ENCODE measurements around the gene NPDC1. TPM values are rescaled to one million over a fixed set of nuclear protein-coding genes. Genes with fewer than 3 reads are reported as not detected.
"Not testable (repeated sequence)": the region's sequence is repeated elsewhere in the genome, so short reads cannot be mapped to it uniquely, and the experiment has no call there.

NPDC1 gene
- total and polyA plus RNA-seq, 2 donors (not counting 1 experiment from before 2014, with no cell fraction given) = 9.0 to 15.7 TPM

- H3K79me2 ChIP-seq (ENCODE audit: control insufficient read depth, insufficient read depth, low read length) = no peaks in the 10 kb centered on the region
- no peak for TF ChIP-seq EZH2 (IDR thresholded peaks at IDR 0.05; ENCODE audit: low read length, missing control alignments)
- no peak for TF ChIP-seq CTCF (conservative IDR thresholded peaks at IDR 0.05 in 1 of 2, IDR thresholded peaks at IDR 0.05 in 1 of 2; ENCODE audit: low read depth in 1 of 2, low read length in 2 of 2)
- no peak overlapping the region for H3K27ac ChIP-seq (ENCODE audit: insufficient read depth, low read length)
- no peaks in the 10 kb centered on the region for H3K9me3 ChIP-seq (ENCODE audit: control insufficient read depth, insufficient read depth, low read depth, low read length)
- H3K4me2 ChIP-seq (ENCODE audit: extremely low read depth, insufficient read depth, low read length) = no peak overlapping the region
- peak in 1 of 2 donors; percentile 57 for DNase-seq (ENCODE audit: low read depth in 2 of 2)
- no peak overlapping the region for H3K4me3 ChIP-seq (replicated peaks in 1 of 4; ENCODE audit: control extremely low read depth in 1 of 4, insufficient read depth in 1 of 4, low read depth in 3 of 4, low read length in 4 of 4)
- H2AFZ ChIP-seq (ENCODE audit: low read length) = no peak overlapping the region
- peaks cover 5% of the 10 kb centered on the region for H3K36me3 ChIP-seq (ENCODE audit: control insufficient read depth, insufficient read depth, low read length)
- H3K4me1 ChIP-seq (ENCODE audit: control insufficient read depth, extremely low read depth, insufficient read depth, low read length) = peaks cover 8% of the 10 kb centered on the region
- no peaks in the 10 kb centered on the region for H4K20me1 ChIP-seq (ENCODE audit: control insufficient read depth, extremely low read depth, insufficient read depth, low read length)
- no peaks in the 10 kb centered on the region for H3K27me3 ChIP-seq (ENCODE audit: control insufficient read depth, insufficient read depth, low read length)
- no peak overlapping the region for H3K9ac ChIP-seq (ENCODE audit: insufficient read depth, low read length)
These were observed 38.7 kb downstream of the NPDC1 start for GRCh38 chr9:137007108-137007815.

- peaks cover 4% of the 10 kb centered on the region for H3K36me3 ChIP-seq (ENCODE audit: control insufficient read depth, insufficient read depth, low read length)
- H3K27me3 ChIP-seq (ENCODE audit: control insufficient read depth, insufficient read depth, low read length) = no peaks in the 10 kb centered on the region
- H3K4me2 ChIP-seq (ENCODE audit: extremely low read depth, insufficient read depth, low read length) = no peak overlapping the region
- no peaks in the 10 kb centered on the region for H3K9me3 ChIP-seq (ENCODE audit: control insufficient read depth, insufficient read depth, low read depth, low read length)
- H4K20me1 ChIP-seq (ENCODE audit: control insufficient read depth, extremely low read depth, insufficient read depth, low read length) = no peaks in the 10 kb centered on the region
- TF ChIP-seq CTCF (conservative IDR thresholded peaks at IDR 0.05 in 1 of 2, IDR thresholded peaks at IDR 0.05 in 1 of 2; ENCODE audit: low read depth in 1 of 2, low read length in 2 of 2) = no peak
- TF ChIP-seq EZH2 (IDR thresholded peaks at IDR 0.05; ENCODE audit: low read length, missing control alignments) = no peak
- H3K9ac ChIP-seq (ENCODE audit: insufficient read depth, low read length) = no peak overlapping the region
- no peaks in the 10 kb centered on the region for H3K79me2 ChIP-seq (ENCODE audit: control insufficient read depth, insufficient read depth, low read length)
- no peak overlapping the region for H2AFZ ChIP-seq (ENCODE audit: low read length)
- DNase-seq (ENCODE audit: low read depth in 2 of 2) = peak in 1 of 2 donors; percentile 54
- no peak overlapping the region for H3K27ac ChIP-seq (ENCODE audit: insufficient read depth, low read length)
- peaks cover 8% of the 10 kb centered on the region for H3K4me1 ChIP-seq (ENCODE audit: control insufficient read depth, extremely low read depth, insufficient read depth, low read length)
- no peak overlapping the region for H3K4me3 ChIP-seq (replicated peaks in 1 of 4; ENCODE audit: control extremely low read depth in 1 of 4, insufficient read depth in 1 of 4, low read depth in 3 of 4, low read length in 4 of 4)
These were observed 39.6 kb downstream of the NPDC1 start for GRCh38 chr9:137006116-137007003.

- H3K27me3 ChIP-seq (ENCODE audit: control insufficient read depth, insufficient read depth, low read length); H3K9me3 ChIP-seq (ENCODE audit: control insufficient read depth, insufficient read depth, low read depth, low read length); H3K36me3 ChIP-seq (ENCODE audit: control insufficient read depth, insufficient read depth, low read length); H3K4me3 ChIP-seq (replicated peaks in 1 of 4; ENCODE audit: control extremely low read depth in 1 of 4, insufficient read depth in 1 of 4, low read depth in 3 of 4, low read length in 4 of 4); H4K20me1 ChIP-seq (ENCODE audit: control insufficient read depth, extremely low read depth, insufficient read depth, low read length); H3K9ac ChIP-seq (ENCODE audit: insufficient read depth, low read length); H3K4me2 ChIP-seq (ENCODE audit: extremely low read depth, insufficient read depth, low read length); DNase-seq (ENCODE audit: low read depth in 2 of 2); H2AFZ ChIP-seq (ENCODE audit: low read length); H3K27ac ChIP-seq (ENCODE audit: insufficient read depth, low read length); H3K79me2 ChIP-seq (ENCODE audit: control insufficient read depth, insufficient read depth, low read length): not testable (repeated sequence)
- peak in 1 of 2 donors; percentile 31 for TF ChIP-seq CTCF (conservative IDR thresholded peaks at IDR 0.05 in 1 of 2, IDR thresholded peaks at IDR 0.05 in 1 of 2; ENCODE audit: low read depth in 1 of 2, low read length in 2 of 2)
- H3K4me1 ChIP-seq (ENCODE audit: control insufficient read depth, extremely low read depth, insufficient read depth, low read length) = peaks cover 13% of the 10 kb centered on the region
These were observed 41.7 kb downstream of the NPDC1 start for GRCh38 chr9:137004285-137004684.
